GM10266 (cell line): ENCODE measurements around the gene NAA30.

Experiments used
- DNase-seq: peaks from one replicate; pipeline ENCODE4 v3.0.0; 2012; ENCODE audit errors: extremely low spot score
- TF ChIP-seq, protein P1 (sequence below): IDR thresholded peaks from 2 replicates; pipeline ENCODE4 v1.5.1; 2012; ENCODE audit warnings: mild to moderate bottlenecking, low read depth; ENCODE audit not compliant: control insufficient read depth, insufficient read depth; ENCODE audit errors: missing control alignments

The NAA30 gene

DNA sequence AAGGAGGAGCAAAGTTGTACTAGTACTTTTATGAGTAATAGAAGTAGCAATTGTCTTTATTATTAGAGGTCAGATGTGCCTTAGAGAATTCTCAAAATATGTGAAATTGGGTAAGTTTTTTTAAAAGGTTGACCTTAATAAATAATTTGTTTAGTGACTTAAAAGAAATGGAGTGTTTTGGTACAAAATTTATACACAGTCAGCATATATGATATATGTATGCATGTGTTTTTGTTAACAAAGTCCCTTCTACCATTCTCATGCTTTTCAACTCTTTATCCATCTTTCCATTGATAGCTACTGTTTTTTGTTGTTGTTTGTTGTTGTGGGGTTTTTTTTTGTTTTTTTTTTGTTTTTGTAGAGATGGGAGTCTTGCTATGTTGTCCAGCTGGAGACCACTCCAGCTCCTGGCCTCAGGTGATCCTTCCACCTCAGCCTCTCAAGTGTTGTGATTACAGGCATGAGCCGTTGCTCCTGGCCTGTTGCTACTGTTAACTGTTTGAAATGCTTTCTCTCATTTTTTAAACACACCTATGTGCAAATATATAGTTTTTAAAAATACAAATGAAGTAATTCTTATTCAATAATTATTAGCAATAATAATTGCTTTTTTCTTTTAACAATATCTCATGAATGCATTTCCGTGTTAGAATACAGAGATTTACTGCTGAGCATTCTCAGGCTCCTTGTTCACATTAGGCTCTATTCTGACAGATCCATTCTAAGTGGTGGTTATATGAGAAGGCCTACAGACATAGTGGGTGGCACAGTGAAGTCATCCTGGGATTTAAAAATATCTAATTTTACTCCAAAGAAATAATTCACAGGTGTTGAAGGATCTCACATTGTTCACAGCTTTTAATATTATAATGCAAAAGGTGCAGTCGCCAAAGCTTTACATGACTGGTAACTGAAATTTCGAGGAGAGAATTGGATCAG lies 10.4 kb downstream of the NAA30 start:
- no peak for DNase-seq
- TF ChIP-seq, protein P1, sequence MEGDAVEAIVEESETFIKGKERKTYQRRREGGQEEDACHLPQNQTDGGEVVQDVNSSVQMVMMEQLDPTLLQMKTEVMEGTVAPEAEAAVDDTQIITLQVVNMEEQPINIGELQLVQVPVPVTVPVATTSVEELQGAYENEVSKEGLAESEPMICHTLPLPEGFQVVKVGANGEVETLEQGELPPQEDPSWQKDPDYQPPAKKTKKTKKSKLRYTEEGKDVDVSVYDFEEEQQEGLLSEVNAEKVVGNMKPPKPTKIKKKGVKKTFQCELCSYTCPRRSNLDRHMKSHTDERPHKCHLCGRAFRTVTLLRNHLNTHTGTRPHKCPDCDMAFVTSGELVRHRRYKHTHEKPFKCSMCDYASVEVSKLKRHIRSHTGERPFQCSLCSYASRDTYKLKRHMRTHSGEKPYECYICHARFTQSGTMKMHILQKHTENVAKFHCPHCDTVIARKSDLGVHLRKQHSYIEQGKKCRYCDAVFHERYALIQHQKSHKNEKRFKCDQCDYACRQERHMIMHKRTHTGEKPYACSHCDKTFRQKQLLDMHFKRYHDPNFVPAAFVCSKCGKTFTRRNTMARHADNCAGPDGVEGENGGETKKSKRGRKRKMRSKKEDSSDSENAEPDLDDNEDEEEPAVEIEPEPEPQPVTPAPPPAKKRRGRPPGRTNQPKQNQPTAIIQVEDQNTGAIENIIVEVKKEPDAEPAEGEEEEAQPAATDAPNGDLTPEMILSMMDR, result no peak

DNA sequence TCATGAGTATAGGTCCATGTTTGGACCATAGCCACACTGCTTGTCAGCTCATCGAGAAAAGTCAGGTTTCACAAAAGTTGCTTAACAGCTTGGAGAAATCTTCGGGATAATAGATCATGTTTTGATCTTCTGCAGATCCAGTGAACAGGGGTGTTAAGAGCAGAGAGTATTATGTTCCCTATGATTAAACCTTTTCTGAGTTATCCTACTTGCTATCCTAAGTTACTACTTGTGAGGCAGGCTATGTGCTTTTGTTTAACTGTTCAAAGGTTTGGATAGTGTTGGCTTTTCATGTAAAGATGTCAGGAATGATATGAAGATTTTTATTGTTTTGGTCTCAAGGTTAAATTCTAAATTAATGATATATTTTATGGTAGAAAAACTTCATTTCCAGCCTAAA lies 11.1 kb downstream of the NAA30 start:
- TF ChIP-seq, protein P1, result no peak
- DNase-seq, result no peak

DNA sequence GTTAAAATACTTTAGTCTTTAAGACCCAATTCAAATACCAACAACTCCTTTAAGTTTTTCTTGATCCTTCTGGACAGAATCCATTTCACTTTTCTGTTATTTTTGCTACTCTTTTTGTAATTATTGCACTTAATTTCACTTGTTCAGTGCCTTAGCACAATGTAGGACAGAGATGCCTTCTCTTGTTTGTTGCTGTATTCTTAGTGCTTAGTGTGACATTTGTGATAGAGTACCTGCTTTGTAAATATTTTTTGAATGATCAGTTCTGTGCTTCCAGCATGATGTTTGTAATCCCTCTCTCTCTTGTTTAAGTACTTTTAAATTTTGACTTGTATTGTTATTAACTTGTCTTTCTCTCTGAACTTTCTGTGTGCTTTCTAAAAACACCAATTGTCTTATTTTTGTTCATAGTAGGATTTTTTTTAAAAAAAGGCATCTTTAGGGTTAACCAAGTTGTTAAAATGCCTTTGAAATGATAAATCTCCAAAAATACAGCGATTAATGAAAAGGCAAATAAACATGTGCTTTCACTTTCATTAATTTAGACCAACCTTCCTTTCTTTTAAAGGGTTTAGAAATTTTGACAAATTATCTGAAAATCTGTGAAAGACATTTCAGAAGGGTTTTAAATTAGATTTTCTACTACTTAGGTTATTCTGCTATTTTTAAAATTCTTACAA lies 11.9 kb downstream of the NAA30 start:
- TF ChIP-seq, protein P1, result no peak
- DNase-seq, result no peak

DNA sequence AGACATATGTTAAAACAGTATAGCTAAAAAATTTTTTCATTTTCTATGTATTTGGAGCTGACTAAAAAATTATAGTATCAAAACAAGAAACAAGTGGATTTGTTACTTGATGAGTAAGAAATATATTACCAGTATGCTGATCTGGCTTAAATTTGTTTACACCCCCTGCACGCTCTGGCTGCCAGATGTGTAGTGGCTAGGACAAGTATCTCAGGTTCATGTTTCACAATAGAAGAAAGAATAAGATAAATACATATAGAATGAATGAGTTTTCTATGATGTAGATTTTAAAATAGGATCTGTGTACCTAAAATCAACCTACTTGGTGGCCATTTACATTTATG lies 13.1 kb downstream of the NAA30 start:
- DNase-seq, result no peak
- TF ChIP-seq, protein P1, result no peak

DNA sequence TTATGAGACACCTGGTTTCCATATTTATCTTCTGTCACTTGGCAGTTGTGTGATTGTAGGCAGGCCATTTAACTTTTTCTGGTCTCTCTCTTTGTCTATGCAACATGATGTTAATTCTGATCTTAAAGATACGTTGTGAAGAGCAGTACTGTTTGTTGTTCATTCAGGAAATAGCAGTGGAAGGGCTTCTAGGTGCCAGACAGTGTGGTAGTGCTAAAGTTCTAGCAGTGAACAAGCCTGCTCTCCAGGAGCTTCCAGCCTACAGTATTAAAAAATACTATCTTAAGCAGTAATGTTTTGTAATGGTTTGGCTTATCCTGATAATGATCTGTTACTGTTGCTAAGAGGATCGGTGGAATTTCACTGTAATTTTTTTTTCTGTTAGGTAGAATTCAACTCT lies 15.2 kb downstream of the NAA30 start:
- no peak for DNase-seq
- TF ChIP-seq, protein P1, result no peak

DNA sequence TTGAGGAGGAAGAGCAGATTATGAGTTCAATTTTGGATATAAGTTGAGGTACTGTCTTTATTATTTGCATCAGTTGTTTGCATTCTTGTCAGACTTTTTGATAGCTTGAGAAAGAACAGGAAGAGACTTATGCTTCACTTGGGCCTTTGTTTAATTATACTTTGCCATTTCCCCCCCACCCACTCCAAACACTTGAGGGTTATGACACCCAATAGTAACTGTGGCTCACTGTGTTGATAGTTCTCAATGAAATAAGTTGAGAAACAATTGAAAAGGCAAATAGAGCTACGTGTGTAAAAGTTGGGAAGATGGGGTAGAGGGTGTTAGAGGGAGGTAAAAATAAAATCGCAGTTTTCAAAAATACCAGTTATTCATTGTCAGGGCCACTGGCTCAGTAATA lies 17.7 kb downstream of the NAA30 start:
- TF ChIP-seq, protein P1, result no peak
- no peak for DNase-seq

DNA sequence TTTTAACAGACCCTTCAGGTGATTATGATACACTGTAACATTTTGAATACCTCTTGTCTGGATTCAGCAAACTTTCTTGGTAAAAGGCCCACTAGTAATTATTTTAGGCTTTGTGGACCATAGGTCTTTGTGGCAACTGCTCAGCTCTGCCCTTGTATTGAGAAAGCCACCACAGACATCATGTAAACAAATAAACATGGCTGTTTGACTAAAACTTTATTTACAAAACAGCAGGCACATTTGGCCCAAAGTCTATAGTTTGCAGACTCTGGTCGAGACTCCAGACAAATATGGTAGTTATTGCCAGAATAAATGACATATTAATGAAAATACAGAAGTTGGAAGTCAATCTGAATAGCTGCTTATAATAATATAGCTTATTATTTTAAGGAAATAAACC lies 18.2 kb downstream of the NAA30 start:
- DNase-seq, result no peak
- TF ChIP-seq, protein P1, result no peak
